K562 (cell line): Measurements from ENCODE around the gene ZNF646. TPM values are rescaled to one million over a fixed set of nuclear protein-coding genes. Genes with fewer than 3 reads are reported as not detected.
A peak's percentile ranks its signal among the peaks of the same experiment; 100 is the strongest.

Experiments used
- ATAC-seq: fragments of 200-7000 bp; cut with Tn5 transposase; 3 replicates; pipeline ENCODE4 v1.9.1; 2020; ENCODE audit warnings: moderate library complexity
- BruUV-seq: library from RNA; stranded (reverse); fragments of 400-500 nt; replicated peaks from 2 replicates; lab custom pipeline; 2021; lab: Mats Ljungman, UMichigan
- CTCF ChIA-PET: fragments of 300-600 bp; formaldehyde crosslinking; extraction: SDS; loops from one replicate; lab custom pipeline; 2021; ENCODE audit warnings: low intra/inter-chr PET ratio; lab: Yijun Ruan, JAX
- POLR2A ChIA-PET: fragments of 300-600, 350-650 bp; sonication (Branson Sonifier 250); formaldehyde crosslinking; extraction: SDS; loops from one replicate; lab custom pipeline; 2021; ENCODE audit warnings: antibody characterized with exemption, inconsistent platforms; lab: Yijun Ruan, JAX
- DNase-seq, 4 experiments: peaks; one replicate each; pipeline versions ENCODE4 v3.0.0 to v3.0.0-alpha.2; 2011 to 2018; ENCODE audit warnings: low spot score in 3 of 4, mixed read lengths in 3 of 4; ENCODE audit errors: extremely low read depth in 1 of 4
- FAIRE-seq: peaks from 2 replicates; lab custom pipeline; 2011; peaks lifted over from hg19 to GRCh38; lab: Jason Lieb, UNC
- H2AFZ ChIP-seq: 2 replicates; pipeline ENCODE4 v1.6.0; 2011; ENCODE audit warnings: low read depth, low read length, control low read depth, inconsistent platforms
- H3K27ac ChIP-seq: fragments of 200-600 bp; 3 replicates; pipeline ENCODE4 v1.8.0; 2011; ENCODE audit warnings: low read depth, mild to moderate bottlenecking, control low read depth, inconsistent platforms, low read length, moderate library complexity, mixed read lengths; ENCODE audit errors: extremely low read depth
- H3K27me3 ChIP-seq, 2 experiments: fragments of 300-600 bp in 1 of 2; 2 replicates in 1 of 2; 3 replicates in 1 of 2; pipeline versions ENCODE4 v1.6.0 to v1.8.0; 2011; ENCODE audit warnings: inconsistent platforms in 2 of 2, low read length in 2 of 2, mild to moderate bottlenecking in 1 of 2, mixed read lengths in 1 of 2, moderate library complexity in 1 of 2; ENCODE audit not compliant: control insufficient read depth in 2 of 2, insufficient read depth in 2 of 2
- H3K36me3 ChIP-seq: fragments of 300-600 bp; 3 replicates; pipeline ENCODE4 v1.8.0; 2011; ENCODE audit warnings: mild to moderate bottlenecking, low read length, inconsistent platforms; ENCODE audit not compliant: control insufficient read depth, insufficient read depth
- H3K4me1 ChIP-seq, 2 experiments: fragments of 200-600 bp in 1 of 2; replicated peaks in 1 of 2; 2 replicates in 1 of 2; 3 replicates in 1 of 2; pipeline versions ENCODE4 v1.5.1 to v1.8.0; 2011; ENCODE audit warnings: inconsistent platforms in 2 of 2, low read length in 2 of 2, mild to moderate bottlenecking in 1 of 2, mixed read lengths in 1 of 2, moderate library complexity in 1 of 2; ENCODE audit not compliant: control insufficient read depth in 2 of 2, insufficient read depth in 2 of 2
- H3K4me2 ChIP-seq: 2 replicates; pipeline ENCODE4 v1.6.1; 2011; ENCODE audit warnings: low read length, control low read depth, inconsistent platforms, mixed read lengths; ENCODE audit not compliant: insufficient read depth
- H3K4me3 ChIP-seq: fragments of 200-600 bp; sonication (generic), shearing (Covaris generic); 2 replicates; pipeline ENCODE4 v1.5.1; 2016; ENCODE audit warnings: control low read depth, inconsistent platforms
- H3K79me2 ChIP-seq: fragments of 200-600 bp; 3 replicates; pipeline ENCODE4 v1.8.0; 2011; ENCODE audit warnings: low read length, inconsistent platforms; ENCODE audit not compliant: control insufficient read depth, insufficient read depth
- H3K9ac ChIP-seq, 2 experiments: 2 replicates each; pipeline versions ENCODE4 v1.6.0 to v1.6.1; 2011; ENCODE audit warnings: low read depth in 2 of 2, low read length in 2 of 2, control low read depth in 1 of 2, inconsistent platforms in 1 of 2, mild to moderate bottlenecking in 1 of 2, mixed read lengths in 1 of 2; ENCODE audit not compliant: insufficient read depth in 1 of 2
- H3K9me1 ChIP-seq: one replicate; pipeline ENCODE4 v1.6.0; 2011; ENCODE audit warnings: inconsistent platforms, mild to moderate bottlenecking, low read length, moderate library complexity; ENCODE audit not compliant: control insufficient read depth, insufficient read depth
- H3K9me3 ChIP-seq: replicated peaks from 2 replicates; pipeline ENCODE4 v1.5.1; 2011; ENCODE audit warnings: low read depth, low read length, inconsistent platforms; ENCODE audit not compliant: control insufficient read depth, insufficient read depth
- H4K20me1 ChIP-seq: replicated peaks from 2 replicates; pipeline ENCODE4 v1.6.1; 2011; ENCODE audit warnings: low read length, inconsistent platforms, mixed read lengths; ENCODE audit not compliant: control insufficient read depth, insufficient read depth
- CAMTA2 ChIP-seq: fragments of 250-450 bp; sonication (Bioruptor Pico); conservative IDR thresholded peaks from 2 replicates; pipeline ENCODE4 v1.5.1; 2022
- ELF1 ChIP-seq: fragments of 200-800 bp; sonication (Bioruptor generic); IDR thresholded peaks from 2 replicates; pipeline ENCODE4 v1.6.1; 2016; ENCODE audit warnings: missing genetic modification characterization, missing compliant biosample characterization
- FOS ChIP-seq: IDR thresholded peaks from 3 replicates; pipeline ENCODE4 v1.6.1; 2011; ENCODE audit not compliant: insufficient read length; ENCODE audit errors: extremely low read depth
- FOSL1 ChIP-seq: fragments of 200-800 bp; sonication (Bioruptor generic); conservative IDR thresholded peaks from 2 replicates; pipeline ENCODE4 v1.6.1; 2016; ENCODE audit warnings: missing genetic modification characterization, missing compliant biosample characterization
- GATAD2B ChIP-seq: fragments of 450-650 bp; IDR thresholded peaks from 2 replicates; pipeline ENCODE4 v1.6.1; 2017; ENCODE audit warnings: mild to moderate bottlenecking, borderline replicate concordance
- MCM7 ChIP-seq, 2 experiments: fragments of 450-650 bp; IDR thresholded peaks; 2 replicates each; pipeline ENCODE4 v1.6.1; 2016 to 2018
- MTA2 ChIP-seq: fragments of 450-650 bp; IDR thresholded peaks from 2 replicates; pipeline ENCODE4 v1.6.1; 2016; ENCODE audit warnings: low read depth
- NFE2 ChIP-seq: IDR thresholded peaks from 2 replicates; pipeline ENCODE4 v1.6.1; 2014; ENCODE audit warnings: antibody characterized with exemption, low read depth
- RAD51 ChIP-seq: fragments of 450-650 bp; IDR thresholded peaks from 2 replicates; pipeline ENCODE4 v1.7.1; 2016; ENCODE audit warnings: low read depth, mild to moderate bottlenecking, borderline replicate concordance
- RB1 ChIP-seq: fragments of 450-650 bp; IDR thresholded peaks from 2 replicates; pipeline ENCODE4 v1.6.1; 2017; ENCODE audit warnings: low read depth, mild to moderate bottlenecking
- RBM14 ChIP-seq: fragments of 200-400 bp; formaldehyde crosslinking; IDR thresholded peaks from 2 replicates; pipeline ENCODE4 v1.6.1; 2018; ENCODE audit warnings: low read depth, mild to moderate bottlenecking, low read length, moderate library complexity, borderline replicate concordance; ENCODE audit not compliant: insufficient read depth
- SMAD1 ChIP-seq: fragments of 150-350 bp; IDR thresholded peaks from 2 replicates; pipeline ENCODE4 v1.6.1; 2014; ENCODE audit warnings: low read length, low read depth; ENCODE audit not compliant: partially characterized antibody
- ZNF764 ChIP-seq: fragments of 250-450 bp; sonication (Bioruptor Pico); IDR thresholded peaks from 2 replicates; pipeline ENCODE4 v1.4.0; 2020; ENCODE audit warnings: low read depth, mild to moderate bottlenecking, moderate library complexity
- ZNF778 ChIP-seq: fragments of 450-650 bp; formaldehyde crosslinking; IDR thresholded peaks from 2 replicates; pipeline ENCODE4 v1.4.0; 2020; ENCODE audit warnings: mild to moderate bottlenecking, moderate library complexity
- WGBS: fragments of 100-300 bp; shearing (Covaris generic); methylation state at CpG from one replicate; pipeline ENCODE4 v1.1.6; 2016; ENCODE audit warnings: low coverage, mixed read lengths; ENCODE audit not compliant: insufficient coverage; ENCODE audit errors: missing lambda C conversion rate; 5-methylcytosine and 5-hydroxymethylcytosine counted together
- in situ Hi-C: fragments of 300-500 bp; cut with MboI; formaldehyde crosslinking; loops from 4 replicates; pipeline ENCODE4 v1.15.0; 2018; ENCODE audit warnings: inconsistent platforms, mixed read lengths
- intact Hi-C: fragments of 100-400 bp; cut with micrococcal nuclease; formaldehyde crosslinking; loops from 2 replicates; pipeline ENCODE4 v1.14.2; 2022
- polyA plus RNA-seq, 8 experiments: library from polyadenylated mRNA; depleted of rRNA in 4 of 8; stranded (reverse) in 5 of 8; unstranded in 3 of 8; fragments of >200 nt; fragmentation: Nextera tagmentation in 2 of 8; fragmentation: Illumina TruSeq in 1 of 8; extraction: Ambion mirVana in 2 of 8; extraction: Trizol in 1 of 8; gene quantifications; 2 replicates each; pipeline versions ENCODE4 v1.2.1 to v1.2.3, GENCODE V29; 2011 to 2014; ENCODE audit warnings: inconsistent platforms in 1 of 8, missing spikeins in 1 of 8
- total RNA-seq, 7 experiments: library from RNA; depleted of rRNA in 6 of 7; stranded (reverse); fragments of >200 nt in 6 of 7; fragmentation: Illumina TruSeq in 2 of 7; extraction: Trizol in 2 of 7; gene quantifications; 2 replicates each; pipeline versions ENCODE4 v1.2.1 to v1.2.3, GENCODE V29; 2011 to 2021; ENCODE audit warnings: low replicate concordance in 1 of 7

The ZNF646 gene
- total and polyA plus RNA-seq, 9 of the 15 experiments (the other 6 are each of a cell fraction or from before 2014, with no cell fraction given) = 0.08 to 20.6 (median 8.0) TPM

GRCh38 chr16:31083981-31084380 is 9.8 kb downstream of the ZNF646 start:
- Histone ChIP-seq H3K9me1 (no peaks in the 10 kb centered on the region), H3K27me3 (no peaks in the 10 kb centered on the region), H3K4me1 (peaks cover 0 to 79% of the 10 kb centered on the region in 2 experiments; a peak in 3 of 5 replicates), H3K9me3 (no peaks in the 10 kb centered on the region), H4K20me1 (0 out of 2 replicates have a peak, but pooled peaks cover 5% of the 10 kb centered on the region), H3K4me3 (no peak overlapping the region), H3K9ac (peak overlapping the region in 1 of 2 experiments; percentile 15; a peak in 1 of 4 replicates), H2AFZ (no peak overlapping the region), H3K79me2 (peaks cover 3% of the 10 kb centered on the region; the same call in 1 of the 3 replicates), H3K36me3 (peaks cover 62% of the 10 kb centered on the region; the same call in 2 of the 3 replicates), H3K27ac (no peak overlapping the region), H3K4me2 (no peak overlapping the region)
- FAIRE-seq = no peak
- TF ChIP-seq SMAD1 (no peak), ELF1 (tag) (no peak), RBM14 (no peak), CAMTA2 (CRISPR knock-in tag) (no peak), FOSL1 (tag) (no peak), MTA2 (no peak), RB1 (no peak), FOS (no peak), ZNF764 (CRISPR knock-in tag) (no peak), RAD51 (no peak), GATAD2B (no peak), MCM7 (IDR thresholded peaks at IDR 0.05) (no peak), ZNF778 (no peak), NFE2 (no peak)
- CTCF ChIA-PET = no interaction called here
- 89% methylated on average over 12 of the region's 13 CpGs for WGBS
- intact Hi-C loops (no loop called here), in situ Hi-C loops (no loop called here)
- ATAC-seq = no peak
- no TSS peak for BruUV-seq
- no peak for DNase-seq
- POLR2A ChIA-PET = interaction anchor here (0.7 to 3.4 kb wide), 4 partner anchors 9 to 97 kb away, joined by 3 to 32 read pairs (median 10); partner anchors contain the start of genes VKORC1, ZNF646 and ZNF668
